COLO668 (cell line): ENCODE data around the gene CIZ1.
"Not testable (repeated sequence)": the region's sequence is repeated elsewhere in the genome, so short reads cannot be mapped to it uniquely, and the experiment has no call there.

ENCODE experiments used
- DNase-seq: peaks from one replicate; lab custom pipeline; 2025; ENCODE audit not compliant: unreplicated experiment; lab: John Stamatoyannopoulos, UW

The CIZ1 gene

GRCh38 chr9:128191406-128192046 is at the start of gene CIZ1:
TSS of gene CIZ1 (minus strand) at chr9:128191572. CDS start at chr9:128190857, 715 bp downstream.
- peak; percentile 86 for DNase-seq

GRCh38 chr9:128233817-128234406 is 42.5 kb upstream of the CIZ1 start:
- peak; percentile 27 for DNase-seq

- no peak for DNase-seq
Observed at GRCh38 chr9:128232528-128233428, 41.4 kb upstream of the CIZ1 start.

GRCh38 chr9:128231638-128232527 is 40.5 kb upstream of the CIZ1 start:
- no peak for DNase-seq

- DNase-seq: not testable (repeated sequence)
Observed at GRCh38 chr9:128230897-128231296, 39.5 kb upstream of the CIZ1 start.

- DNase-seq: no peak
Observed at GRCh38 chr9:128226412-128226801, 35.0 kb upstream of the CIZ1 start.

- DNase-seq: no peak
Observed at GRCh38 chr9:128225770-128226411, 34.5 kb upstream of the CIZ1 start.

GRCh38 chr9:128224877-128225276 is 33.5 kb upstream of the CIZ1 start:
- DNase-seq: no peak

GRCh38 chr9:128222880-128223670 is 31.7 kb upstream of the CIZ1 start:
- no peak for DNase-seq

- no peak for DNase-seq
Observed at GRCh38 chr9:128222026-128222425, 30.7 kb upstream of the CIZ1 start.

- DNase-seq: no peak
Observed at GRCh38 chr9:128219831-128220230, 28.5 kb upstream of the CIZ1 start.

GRCh38 chr9:128218518-128219389 is 27.4 kb upstream of the CIZ1 start:
- peak; percentile 29 for DNase-seq

GRCh38 chr9:128218172-128218517 is 26.8 kb upstream of the CIZ1 start:
- DNase-seq: no peak

GRCh38 chr9:128216781-128217553 is 25.6 kb upstream of the CIZ1 start:
- no peak for DNase-seq

GRCh38 chr9:128215491-128216409 is 24.4 kb upstream of the CIZ1 start:
- no peak for DNase-seq

GRCh38 chr9:128214571-128215490 is 23.5 kb upstream of the CIZ1 start:
- no peak for DNase-seq
